ENCODE measurements around the gene C1QTNF7.

Gene C1QTNF7

GRCh38 chr4:15458616-15459015, 30.8 kb downstream of the C1QTNF7 start:
- DNase-seq: no peak

GRCh38 chr4:15459706-15460105, 31.9 kb downstream of the C1QTNF7 start:
- DNase-seq: no peak

- DNase-seq: no peak
Observed at GRCh38 chr4:15466596-15466995, 38.8 kb downstream of the C1QTNF7 start.

- DNase-seq: peak; percentile 32 to 47 (median 40)
Observed at GRCh38 chr4:15469402-15470127, 41.7 kb downstream of the C1QTNF7 start, which contains the start of gene CC2D2A. Gene CC2D2A, plus strand, starts transcription at chr4:15469882. Its CDS starts 6,051 bp downstream, at chr4:15475933.

DNA sequence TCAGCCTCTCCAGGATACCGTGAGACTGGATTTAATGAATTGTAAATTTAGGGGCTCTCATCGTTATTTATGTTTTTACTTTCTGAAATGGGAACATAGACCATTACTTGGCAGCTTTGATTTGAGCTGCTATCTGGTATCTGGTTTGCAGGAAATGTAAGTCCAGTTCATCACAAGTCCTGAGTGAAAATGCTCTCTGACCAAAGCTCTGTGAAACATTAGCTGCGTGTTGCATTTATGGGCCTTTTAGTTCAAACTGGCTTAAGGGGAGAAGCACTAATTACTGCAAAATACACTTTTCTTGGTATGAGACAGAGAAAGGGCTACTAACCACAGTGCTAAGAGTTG, 42.3 kb downstream of the C1QTNF7 start:
- DNase-seq: no peak

- DNase-seq: no peak
Observed at GRCh38 chr4:15476396-15476795, 48.6 kb downstream of the C1QTNF7 start.

GRCh38 chr4:15478724-15479088, 50.9 kb downstream of the C1QTNF7 start:
- no peak for DNase-seq

- peak; percentile 52 to 62 (median 61) for DNase-seq
Observed at GRCh38 chr4:15479089-15479912, 51.5 kb downstream of the C1QTNF7 start.

DNA sequence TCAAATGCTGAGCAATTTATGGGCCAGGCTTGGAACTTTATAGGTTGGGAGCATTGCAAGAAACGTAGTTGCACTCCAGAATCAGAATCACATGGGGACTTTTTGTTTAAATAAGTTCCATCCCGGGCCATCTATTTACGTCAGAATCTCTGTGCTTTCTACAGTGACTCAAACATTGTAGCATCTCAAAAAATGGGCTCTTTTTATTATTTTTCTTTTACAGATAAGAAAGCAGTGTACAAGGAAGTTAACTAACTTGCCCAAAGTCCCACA, 52.0 kb downstream of the C1QTNF7 start:
- DNase-seq: no peak

DNA sequence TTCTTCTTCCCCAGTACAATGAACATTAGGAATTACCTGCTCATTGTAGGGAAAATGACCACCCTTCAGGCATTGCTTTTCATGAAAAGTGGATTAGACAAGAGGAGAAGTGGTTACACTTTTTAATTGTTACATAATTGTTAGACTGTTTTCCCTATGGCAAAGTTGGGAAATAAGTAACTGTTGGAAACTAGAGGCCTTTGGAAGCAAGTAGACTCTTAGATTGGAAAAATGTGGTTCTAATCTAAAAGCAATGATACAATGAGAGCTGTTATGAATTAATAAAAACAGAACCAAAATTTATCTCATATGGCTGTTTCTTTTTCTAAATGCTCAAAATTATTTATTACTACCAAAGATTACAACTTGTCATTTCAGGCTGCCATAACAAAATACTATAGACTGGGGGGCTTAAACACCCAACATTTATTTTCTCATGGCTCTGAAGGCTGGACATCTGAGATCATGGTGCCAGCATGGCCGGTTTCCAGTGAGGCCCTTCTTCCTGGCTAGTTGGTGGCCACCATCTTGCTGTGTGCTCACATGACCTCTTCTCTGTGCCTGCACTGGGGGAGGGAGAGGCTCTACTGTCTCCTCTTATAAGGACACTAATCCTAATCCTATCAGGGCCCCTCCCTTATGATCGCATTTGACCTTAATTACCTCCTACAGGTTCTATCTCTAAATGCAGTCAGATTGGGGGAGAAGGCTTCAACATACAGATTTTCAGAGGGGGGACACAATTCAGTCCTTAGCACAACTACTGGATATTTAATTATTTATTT, 54.3 kb downstream of the C1QTNF7 start:
- DNase-seq: no peak

GRCh38 chr4:15482842-15483241, 55.0 kb downstream of the C1QTNF7 start:
- no peak for DNase-seq

DNA sequence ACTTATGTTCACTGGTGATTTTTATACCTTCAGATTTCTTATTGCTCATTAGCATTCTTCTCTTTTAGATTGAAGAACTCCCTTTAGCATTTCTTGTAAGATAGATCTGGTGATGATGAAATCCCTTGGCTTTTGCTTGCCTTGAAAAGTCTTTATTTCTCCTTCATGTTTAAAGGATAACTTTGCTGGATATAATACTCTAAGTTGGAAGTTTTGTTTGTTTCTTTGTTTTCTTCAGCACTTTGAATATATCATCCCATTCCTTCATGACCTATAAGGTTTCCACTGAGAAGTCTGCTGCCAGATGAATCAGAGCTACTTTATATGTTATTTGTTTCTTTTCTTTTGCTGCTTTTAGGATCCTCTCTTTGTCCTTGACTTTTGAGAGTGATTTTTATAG, 60.3 kb downstream of the C1QTNF7 start:
- DNase-seq: no peak

- DNase-seq: no peak
Observed at GRCh38 chr4:15488658-15489470, 61.0 kb downstream of the C1QTNF7 start.

DNA sequence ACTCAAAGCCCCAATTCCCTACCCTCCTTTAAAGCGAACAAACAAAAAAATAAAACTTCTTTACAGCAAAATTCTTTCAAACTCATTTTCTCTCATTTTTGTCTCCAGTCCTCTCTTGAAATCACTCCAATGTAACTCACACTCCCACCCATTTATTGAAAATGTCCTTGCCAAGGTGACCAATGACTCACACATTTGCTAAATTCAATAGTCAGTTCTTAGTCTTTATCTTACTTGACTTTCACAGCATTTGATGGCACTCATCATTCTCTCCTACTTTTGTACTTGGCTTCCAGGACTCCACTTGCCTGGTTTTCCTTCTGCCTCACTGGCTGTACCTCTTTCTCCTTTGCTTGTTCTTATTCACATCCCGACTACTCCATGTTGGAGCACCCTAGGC, 61.7 kb downstream of the C1QTNF7 start:
- no peak for DNase-seq

GRCh38 chr4:15493411-15493810, 65.6 kb downstream of the C1QTNF7 start:
- no peak for DNase-seq

- DNase-seq: peak; percentile 39 to 57 (median 45)
Observed at GRCh38 chr4:15495621-15496020, 67.8 kb downstream of the C1QTNF7 start.
